HFF-Myc (cell line): ENCODE data around the gene VEGFB.

ENCODE experiments used
- DNase-seq: peaks from one replicate; pipeline ENCODE4 v3.0.0-alpha.2; 2011; ENCODE audit warnings: low read depth; ENCODE audit errors: extremely low read depth
- H3K4me3 ChIP-seq: replicated peaks from 2 replicates; pipeline ENCODE4 v1.5.1; 2011; ENCODE audit warnings: low read depth, mild to moderate bottlenecking, control low read depth, low read length
- TF ChIP-seq, protein P1 (sequence below): IDR thresholded peaks from 2 replicates; pipeline ENCODE4 v1.5.1; 2012; ENCODE audit warnings: mild to moderate bottlenecking, low read depth, low read length, control low read depth; ENCODE audit errors: missing control alignments

VEGFB gene

DNA sequence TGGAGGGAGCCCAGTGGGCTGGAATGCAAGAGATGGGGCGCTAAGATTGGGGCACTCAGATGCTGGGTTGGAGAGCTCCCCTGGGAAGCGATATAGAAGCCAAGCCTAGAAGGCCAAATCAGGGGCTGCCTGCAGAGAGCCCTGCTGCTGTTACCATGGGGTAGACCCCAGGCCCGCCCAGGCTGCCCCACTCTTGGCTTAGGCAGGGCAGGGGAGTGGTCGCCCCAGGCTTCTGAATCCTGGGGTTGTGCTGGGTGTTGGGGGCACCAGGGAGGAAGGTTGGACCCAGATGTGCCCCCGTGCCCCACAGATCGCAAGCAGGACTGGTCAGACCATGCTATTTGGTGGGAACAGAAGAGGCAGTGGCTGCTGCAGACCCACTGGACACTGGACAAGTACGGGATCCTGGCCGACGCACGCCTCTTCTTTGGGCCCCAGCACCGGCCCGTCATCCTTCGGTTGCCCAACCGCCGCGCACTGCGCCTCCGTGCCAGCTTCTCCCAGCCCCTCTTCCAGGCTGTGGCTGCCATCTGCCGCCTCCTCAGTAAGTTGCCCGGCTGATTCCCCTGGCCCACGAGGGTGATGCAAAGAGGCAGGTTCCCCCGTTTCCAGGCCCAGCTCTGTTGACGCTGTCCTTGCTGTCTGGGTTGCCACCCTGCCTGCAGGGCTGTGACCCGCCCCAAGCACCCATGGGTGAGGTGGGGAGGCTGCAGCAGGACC lies 23.9 kb upstream of the VEGFB start:
- DNase-seq, result no peak
- no peak overlapping the region for H3K4me3 ChIP-seq
- TF ChIP-seq, protein P1, sequence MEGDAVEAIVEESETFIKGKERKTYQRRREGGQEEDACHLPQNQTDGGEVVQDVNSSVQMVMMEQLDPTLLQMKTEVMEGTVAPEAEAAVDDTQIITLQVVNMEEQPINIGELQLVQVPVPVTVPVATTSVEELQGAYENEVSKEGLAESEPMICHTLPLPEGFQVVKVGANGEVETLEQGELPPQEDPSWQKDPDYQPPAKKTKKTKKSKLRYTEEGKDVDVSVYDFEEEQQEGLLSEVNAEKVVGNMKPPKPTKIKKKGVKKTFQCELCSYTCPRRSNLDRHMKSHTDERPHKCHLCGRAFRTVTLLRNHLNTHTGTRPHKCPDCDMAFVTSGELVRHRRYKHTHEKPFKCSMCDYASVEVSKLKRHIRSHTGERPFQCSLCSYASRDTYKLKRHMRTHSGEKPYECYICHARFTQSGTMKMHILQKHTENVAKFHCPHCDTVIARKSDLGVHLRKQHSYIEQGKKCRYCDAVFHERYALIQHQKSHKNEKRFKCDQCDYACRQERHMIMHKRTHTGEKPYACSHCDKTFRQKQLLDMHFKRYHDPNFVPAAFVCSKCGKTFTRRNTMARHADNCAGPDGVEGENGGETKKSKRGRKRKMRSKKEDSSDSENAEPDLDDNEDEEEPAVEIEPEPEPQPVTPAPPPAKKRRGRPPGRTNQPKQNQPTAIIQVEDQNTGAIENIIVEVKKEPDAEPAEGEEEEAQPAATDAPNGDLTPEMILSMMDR, result no peak

GRCh38 chr11:64211181-64211872 lies 23.1 kb upstream of the VEGFB start:
- TF ChIP-seq, protein P1, result no peak
- no peak for DNase-seq
- no peak overlapping the region for H3K4me3 ChIP-seq

GRCh38 chr11:64216879-64217278 lies 17.5 kb upstream of the VEGFB start:
- DNase-seq, result no peak
- TF ChIP-seq, protein P1, result no peak
- H3K4me3 ChIP-seq, result no peak overlapping the region

GRCh38 chr11:64218628-64219353 lies 15.6 kb upstream of the VEGFB start:
- no peak overlapping the region for H3K4me3 ChIP-seq
- TF ChIP-seq, protein P1, result no peak
- DNase-seq, result no peak

DNA sequence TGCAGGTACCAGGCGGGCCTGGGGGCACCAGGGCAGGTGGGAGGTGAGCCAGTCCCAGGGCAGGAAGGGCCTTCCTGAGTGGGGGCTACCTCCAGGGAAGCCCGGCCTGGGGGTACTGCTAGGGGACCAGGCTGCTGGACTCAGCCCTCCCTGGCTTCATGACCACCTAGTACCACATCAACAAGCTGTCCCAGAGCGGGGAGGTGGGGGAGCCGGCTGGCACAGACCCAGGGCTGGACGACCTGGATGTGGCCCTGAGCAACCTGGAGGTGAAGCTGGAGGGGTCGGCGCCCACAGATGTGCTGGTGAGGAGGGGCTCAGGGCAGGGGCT lies 15.1 kb upstream of the VEGFB start:
- TF ChIP-seq, protein P1, result no peak
- no peak overlapping the region for H3K4me3 ChIP-seq
- DNase-seq, result no peak

DNA sequence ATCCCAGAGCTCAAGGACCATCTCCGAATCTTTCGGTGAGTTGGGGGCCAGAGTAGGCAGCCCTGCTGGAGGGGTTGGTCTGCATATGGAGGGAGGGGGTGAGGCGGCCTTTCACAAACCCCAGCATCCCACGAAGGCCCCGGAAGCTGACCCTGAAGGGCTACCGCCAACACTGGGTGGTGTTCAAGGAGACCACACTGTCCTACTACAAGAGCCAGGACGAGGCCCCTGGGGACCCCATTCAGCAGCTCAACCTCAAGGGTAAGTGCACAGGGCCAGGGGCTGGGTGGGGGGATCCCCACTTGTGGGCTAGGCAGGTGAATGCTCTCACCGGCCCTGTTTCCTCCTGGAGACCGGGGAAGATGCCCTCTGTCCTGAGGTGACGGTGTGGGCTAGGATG lies 14.6 kb upstream of the VEGFB start:
- DNase-seq, result no peak
- H3K4me3 ChIP-seq, result no peak overlapping the region

More for the DNA sequence above, 14.6 kb upstream of the VEGFB start:
- TF ChIP-seq, protein P1, result no peak
